Amygdala (tissue), 56 donors: ENCODE data around the gene MYLK4.

Source experiments
- DNase-seq, 56 donors: peaks; one replicate each; lab custom pipeline; 2025; lab: John Stamatoyannopoulos, UW

The MYLK4 gene

GRCh38 chr6:2639167-2639566, 111.6 kb downstream of the MYLK4 start:
- DNase-seq, result no peak

- DNase-seq, result no peak
These were observed 114.0 kb downstream of the MYLK4 start for GRCh38 chr6:2636672-2637071.

GRCh38 chr6:2635911-2636310, 114.8 kb downstream of the MYLK4 start:
- DNase-seq, result no peak

GRCh38 chr6:2634139-2634964, 116.4 kb downstream of the MYLK4 start:
- peak in 52 of 56 donors; percentile 6 to 83 (median 53) for DNase-seq

GRCh38 chr6:2633736-2634135, 117.0 kb downstream of the MYLK4 start:
- DNase-seq, result no peak

- no peak for DNase-seq
These were observed 117.6 kb downstream of the MYLK4 start for GRCh38 chr6:2632976-2633584.

GRCh38 chr6:2632368-2632767, 118.4 kb downstream of the MYLK4 start:
- peak in 3 of 56 donors; percentile 10 to 18 (median 18) for DNase-seq

- DNase-seq, result peak in 1 of 56 donors; percentile 6
These were observed 119.7 kb downstream of the MYLK4 start for GRCh38 chr6:2630891-2631571.

GRCh38 chr6:2630359-2630758, 120.4 kb downstream of the MYLK4 start:
- peak in 2 of 56 donors; percentile 10 to 13 for DNase-seq

GRCh38 chr6:2626401-2626800, 124.3 kb downstream of the MYLK4 start:
- DNase-seq, result no peak

GRCh38 chr6:2625581-2625980, 125.1 kb downstream of the MYLK4 start:
- DNase-seq, result no peak

- no peak for DNase-seq
These were observed 126.5 kb downstream of the MYLK4 start for GRCh38 chr6:2624177-2624576.

- no peak for DNase-seq
These were observed 127.4 kb downstream of the MYLK4 start for GRCh38 chr6:2623295-2623694.

- no peak for DNase-seq
These were observed 128.1 kb downstream of the MYLK4 start for GRCh38 chr6:2622671-2623070.

GRCh38 chr6:2619651-2620050, 131.1 kb downstream of the MYLK4 start:
- DNase-seq, result no peak

- no peak for DNase-seq
These were observed 133.0 kb downstream of the MYLK4 start for GRCh38 chr6:2617729-2618128.

GRCh38 chr6:2616811-2617210, 133.9 kb downstream of the MYLK4 start:
- DNase-seq, result no peak

GRCh38 chr6:2615251-2615650, 135.5 kb downstream of the MYLK4 start:
- no peak for DNase-seq

GRCh38 chr6:2614846-2615245, 135.9 kb downstream of the MYLK4 start:
- no peak for DNase-seq

- no peak for DNase-seq
These were observed 136.6 kb downstream of the MYLK4 start for GRCh38 chr6:2614155-2614554.
